ENCODE results near the gene CREB3.

DNA sequence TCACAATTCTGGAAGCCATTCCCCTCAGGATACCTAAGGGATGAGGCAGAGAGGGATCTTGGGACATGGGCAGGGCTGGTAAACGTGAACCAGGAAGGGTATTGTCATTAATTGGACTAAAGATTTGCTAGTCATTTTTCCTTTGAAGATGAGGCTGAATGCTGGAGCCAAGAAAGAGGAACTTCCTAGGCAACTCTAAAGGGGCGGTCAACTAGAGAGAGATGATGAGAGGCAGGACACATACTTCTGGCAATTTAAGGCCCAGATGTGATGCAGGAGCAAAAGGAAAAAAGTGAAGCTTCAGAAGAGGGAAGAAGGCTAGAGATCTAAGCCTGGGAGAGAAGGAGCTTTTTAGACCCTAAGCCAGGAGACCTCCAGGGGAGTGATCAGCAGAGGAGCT, 11.0 kb downstream of the CREB3 start:
- TF ChIP-seq CTCF (conservative IDR thresholded peaks at IDR 0.05; ENCODE audit: low read depth, low read length) (no peak), EZH2 (IDR thresholded peaks at IDR 0.05; ENCODE audit: low read length, unreplicated experiment) (no peak)
